Effector memory CD4-positive, alpha-beta T cell (primary cell): Measurements from ENCODE around the gene MVK.

Experiments used
- DNase-seq, 3 donors: peaks; one replicate each; pipeline ENCODE4 v3.0.0-alpha.2; 2020
- H3K27ac ChIP-seq: 2 replicates; pipeline ENCODE4 v1.7.0; 2013; ENCODE audit warnings: mild to moderate bottlenecking, low read length, moderate library complexity; ENCODE audit not compliant: insufficient read depth, poor library complexity, severe bottlenecking
- H3K27me3 ChIP-seq: replicated peaks from 2 replicates; pipeline ENCODE4 v1.7.0; 2013; ENCODE audit warnings: mild to moderate bottlenecking, low read length; ENCODE audit not compliant: insufficient read depth, control insufficient read depth, poor library complexity, severe bottlenecking
- H3K36me3 ChIP-seq: 2 replicates; pipeline ENCODE4 v1.7.0; 2013; ENCODE audit warnings: mild to moderate bottlenecking, low read length, moderate library complexity; ENCODE audit not compliant: control insufficient read depth, insufficient read depth
- H3K4me1 ChIP-seq: 2 replicates; pipeline ENCODE4 v1.7.0; 2013; ENCODE audit warnings: low read length, mild to moderate bottlenecking; ENCODE audit not compliant: control insufficient read depth, insufficient read depth, poor library complexity, severe bottlenecking
- H3K4me3 ChIP-seq: 2 replicates; pipeline ENCODE4 v1.7.0; 2013; ENCODE audit warnings: low read length, low read depth, mild to moderate bottlenecking; ENCODE audit not compliant: insufficient read depth, poor library complexity, severe bottlenecking
- H3K9me3 ChIP-seq: 2 replicates; pipeline ENCODE4 v1.7.0; 2013; ENCODE audit warnings: mild to moderate bottlenecking, low read length, moderate library complexity; ENCODE audit not compliant: control insufficient read depth
- total RNA-seq, 3 donors: gene quantifications; one replicate each; lab custom pipeline; 2026; lab: John Stamatoyannopoulos, UW

The MVK gene
- 14.4 to 22.5 (median 20.7) reads per million in 3 donors for total RNA-seq

DNA sequence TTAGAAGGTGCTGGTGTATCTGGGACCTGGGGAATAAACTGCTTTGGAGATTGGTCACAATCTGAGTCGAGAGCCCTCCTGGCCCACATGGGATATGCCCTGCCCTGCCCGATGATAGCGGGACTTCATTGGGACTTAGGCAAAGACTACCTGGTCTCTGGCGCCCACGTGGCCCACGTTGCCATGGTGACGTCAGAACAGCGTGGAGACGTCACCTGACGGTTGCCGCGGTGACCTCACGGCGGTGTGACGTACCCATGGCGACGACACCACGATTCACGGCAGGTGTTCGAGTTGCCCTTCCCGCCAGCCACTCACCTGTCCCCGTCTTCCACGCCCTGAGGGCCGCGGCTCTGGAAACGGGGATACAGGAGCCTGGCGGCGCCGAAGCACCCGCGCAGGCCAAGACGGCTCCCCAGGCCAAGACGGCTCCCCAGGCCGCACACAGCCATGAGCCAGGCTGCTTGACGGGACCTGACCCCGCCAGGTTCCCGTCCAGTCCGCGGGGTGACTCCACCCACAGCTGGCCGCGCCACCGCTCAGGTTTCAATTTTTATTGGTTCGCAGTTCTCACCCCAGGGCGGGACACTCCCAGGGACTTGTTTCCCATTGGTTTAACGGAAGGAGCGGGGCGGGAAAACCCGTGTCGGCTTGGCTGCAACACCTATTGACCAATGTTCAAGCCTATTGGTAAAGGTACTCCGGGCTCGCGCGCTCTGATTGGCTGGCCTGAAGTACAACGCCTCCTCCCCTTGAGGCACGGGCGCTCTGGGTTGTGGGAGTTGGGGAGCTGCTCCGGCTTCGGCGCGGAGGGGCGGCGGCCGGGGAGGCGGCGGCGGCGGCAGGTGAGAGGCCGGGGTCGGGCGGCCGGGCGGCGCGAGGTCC, at the start of gene MVK, which contains the start of gene MMAB:
Gene MVK, plus strand, starts transcription at position 766 of the 885 bp plus-strand sequence. CDS start 1,029 bp downstream, outside the sequence.
Gene MMAB, minus strand, starts transcription at position 476 of the 885 bp plus-strand sequence. Its CDS starts 24 bp downstream, at position 452.
- H3K36me3 ChIP-seq: peaks cover 13% of the 10 kb centered on the region
- peak within 1 kb of the TSS; percentile 56 for H3K4me3 ChIP-seq
- H3K27ac ChIP-seq: peak within 1 kb of the TSS; percentile 84
- H3K4me1 ChIP-seq: peaks cover 7% of the 10 kb centered on the region
- DNase-seq: peak; percentile 97 to 99 (median 99)
- H3K27me3 ChIP-seq: no peaks in the 10 kb centered on the region
- H3K9me3 ChIP-seq: no peaks in the 10 kb centered on the region

DNA sequence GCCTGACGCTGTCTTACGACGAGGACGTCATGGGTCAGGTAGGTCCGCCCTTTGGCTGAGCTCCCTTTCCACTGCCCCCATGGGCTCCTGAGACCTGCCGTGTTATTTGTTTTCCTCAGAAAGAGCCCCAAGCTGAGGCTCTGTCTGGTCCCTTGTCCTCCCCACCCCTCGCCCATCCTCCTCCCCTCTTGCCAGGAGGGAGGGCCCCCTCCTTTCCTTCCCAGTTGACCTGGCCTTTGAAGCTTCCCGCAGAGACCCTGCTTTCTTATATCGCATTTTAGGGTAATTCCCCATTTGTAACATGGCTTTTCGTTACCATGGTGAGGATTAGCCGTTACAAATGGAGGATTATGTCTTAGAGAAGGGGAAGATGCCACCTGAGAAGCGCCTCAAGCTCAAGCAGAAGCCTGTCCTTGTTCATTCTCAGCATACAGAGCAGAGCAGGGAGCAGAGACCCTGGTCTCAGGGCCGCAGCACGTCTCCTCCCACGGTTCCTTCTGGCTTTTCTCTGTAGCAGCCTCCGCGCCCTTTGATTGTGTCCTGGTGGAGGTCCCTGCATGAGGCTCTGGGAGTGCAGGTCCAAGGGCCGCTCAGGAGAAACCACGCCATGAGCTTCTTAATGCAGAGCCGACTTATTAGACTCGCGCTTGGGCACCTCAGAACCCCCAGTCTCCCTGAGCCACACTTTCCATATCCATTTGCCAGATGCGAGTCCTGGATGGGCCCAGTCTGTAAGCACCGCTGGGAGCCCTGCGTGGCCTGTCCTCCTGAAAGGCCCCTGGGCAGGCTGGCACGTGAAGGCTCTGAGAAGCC, 48.9 kb upstream of the MVK start:
- Histone ChIP-seq H3K9me3 (no peaks in the 10 kb centered on the region), H3K4me3 (no peak overlapping the region), H3K27ac (no peak overlapping the region), H3K27me3 (no peaks in the 10 kb centered on the region), H3K4me1 (no peaks in the 10 kb centered on the region), H3K36me3 (peaks cover 78% of the 10 kb centered on the region)
- DNase-seq: no peak

DNA sequence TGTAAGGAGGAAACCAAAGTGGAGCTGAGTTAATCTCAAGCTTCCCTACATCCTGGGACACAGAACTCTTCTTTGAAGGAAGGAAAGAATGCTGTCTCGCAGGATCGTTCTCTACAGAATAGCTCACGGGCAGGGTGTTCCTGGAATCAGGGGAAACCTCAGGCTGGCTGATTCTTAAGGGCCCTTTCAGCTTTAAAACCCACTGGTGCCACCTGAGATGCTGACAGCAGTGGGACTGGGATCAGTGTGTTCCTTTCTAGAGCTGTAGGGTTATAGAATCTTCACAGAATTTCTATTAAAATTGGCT, 48.4 kb upstream of the MVK start:
- Histone ChIP-seq H3K4me3 (no peak overlapping the region), H3K36me3 (peaks cover 78% of the 10 kb centered on the region), H3K27ac (no peak overlapping the region), H3K27me3 (no peaks in the 10 kb centered on the region), H3K9me3 (no peaks in the 10 kb centered on the region), H3K4me1 (no peaks in the 10 kb centered on the region)
- no peak for DNase-seq

DNA sequence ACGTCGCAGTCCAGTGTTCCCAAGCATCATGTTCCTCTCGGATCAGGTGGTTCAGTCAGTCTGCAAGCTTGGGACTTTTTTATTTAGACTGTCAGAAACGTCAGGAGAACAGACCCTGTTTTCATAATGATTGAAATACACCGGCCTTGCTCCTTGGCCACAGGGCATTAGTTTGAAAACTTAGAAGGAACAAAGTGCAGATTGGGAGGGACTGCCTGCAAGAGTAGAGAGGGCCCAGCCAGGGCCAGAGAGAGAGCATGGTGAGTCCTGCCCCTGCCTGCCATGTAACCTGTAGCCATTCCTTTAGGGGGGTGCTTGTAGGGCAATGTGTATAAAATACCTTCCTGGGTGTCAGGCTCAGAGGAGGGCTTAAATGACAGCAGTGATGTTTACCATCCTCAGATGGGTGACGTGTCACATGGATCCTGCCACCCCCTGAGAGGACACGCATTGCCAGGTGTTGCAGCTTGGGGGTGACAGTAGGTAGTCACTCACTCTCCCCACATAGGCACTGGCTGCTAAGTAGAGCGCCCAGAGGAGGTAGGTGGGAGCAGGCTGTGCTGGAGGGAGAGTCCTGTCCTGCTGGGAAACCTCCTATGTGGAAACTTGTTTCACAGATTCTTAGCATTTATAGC, 46.0 kb upstream of the MVK start:
- no peaks in the 10 kb centered on the region for H3K27me3 ChIP-seq
- no peaks in the 10 kb centered on the region for H3K9me3 ChIP-seq
- no peaks in the 10 kb centered on the region for H3K4me1 ChIP-seq
- DNase-seq: no peak
- no peak overlapping the region for H3K27ac ChIP-seq
- peaks cover 69% of the 10 kb centered on the region for H3K36me3 ChIP-seq
- H3K4me3 ChIP-seq: no peak overlapping the region

DNA sequence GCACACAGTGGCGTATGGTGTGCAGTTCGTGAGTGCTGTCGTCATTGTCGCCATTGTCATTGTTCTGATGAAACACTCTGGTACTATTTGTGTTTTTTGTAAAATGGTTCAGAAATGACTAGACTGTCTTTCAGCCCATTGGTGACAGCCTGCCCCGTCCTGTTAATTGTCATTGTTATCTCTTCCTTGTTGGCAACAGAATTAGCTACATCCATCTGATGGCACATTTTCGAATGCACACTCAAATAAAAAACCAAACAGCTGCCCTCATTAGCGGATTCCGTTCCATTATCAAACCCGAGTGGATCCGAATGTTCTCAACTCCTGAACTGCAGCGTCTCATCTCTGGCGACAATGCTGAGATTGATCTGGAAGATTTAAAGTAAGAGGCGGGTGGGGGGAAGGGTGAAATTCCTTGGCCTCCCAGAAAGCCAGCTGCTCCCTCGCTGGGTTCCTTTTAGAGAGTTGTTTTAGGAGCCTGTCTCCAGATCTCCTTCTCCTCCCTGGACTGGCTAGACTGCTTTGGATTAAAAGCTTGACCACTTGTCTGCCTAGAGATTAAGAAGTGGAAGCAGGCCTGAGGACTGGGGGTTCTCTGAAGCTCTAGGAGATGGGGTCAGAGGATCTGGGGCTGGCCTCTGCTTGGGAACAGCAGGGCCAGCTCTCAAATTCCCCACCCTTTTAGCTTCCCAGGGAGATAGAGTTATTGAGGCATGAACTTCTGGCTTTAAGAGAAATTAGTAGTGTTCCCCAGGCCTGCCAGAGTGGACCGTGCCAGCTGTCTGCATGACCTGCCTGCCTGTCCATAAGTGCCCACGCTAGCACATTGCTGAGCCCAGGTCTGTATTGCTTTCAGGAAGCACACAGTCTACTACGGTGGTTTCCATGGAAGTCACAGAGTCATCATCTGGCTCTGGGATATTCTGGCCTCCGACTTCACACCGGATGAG, 43.6 kb upstream of the MVK start:
- Histone ChIP-seq H3K36me3 (peaks cover 56% of the 10 kb centered on the region), H3K4me3 (no peak overlapping the region)

GRCh38 chr12:109531411-109531810, 42.2 kb upstream of the MVK start:
- no peak for DNase-seq
- Histone ChIP-seq H3K4me1 (no peaks in the 10 kb centered on the region), H3K4me3 (no peak overlapping the region), H3K9me3 (no peaks in the 10 kb centered on the region), H3K27ac (no peak overlapping the region), H3K36me3 (peaks cover 48% of the 10 kb centered on the region), H3K27me3 (no peaks in the 10 kb centered on the region)

More for the DNA sequence above, 43.6 kb upstream of the MVK start:
- Histone ChIP-seq H3K27me3 (no peaks in the 10 kb centered on the region), H3K9me3 (no peaks in the 10 kb centered on the region), H3K27ac (no peak overlapping the region), H3K4me1 (no peaks in the 10 kb centered on the region)
- no peak for DNase-seq

DNA sequence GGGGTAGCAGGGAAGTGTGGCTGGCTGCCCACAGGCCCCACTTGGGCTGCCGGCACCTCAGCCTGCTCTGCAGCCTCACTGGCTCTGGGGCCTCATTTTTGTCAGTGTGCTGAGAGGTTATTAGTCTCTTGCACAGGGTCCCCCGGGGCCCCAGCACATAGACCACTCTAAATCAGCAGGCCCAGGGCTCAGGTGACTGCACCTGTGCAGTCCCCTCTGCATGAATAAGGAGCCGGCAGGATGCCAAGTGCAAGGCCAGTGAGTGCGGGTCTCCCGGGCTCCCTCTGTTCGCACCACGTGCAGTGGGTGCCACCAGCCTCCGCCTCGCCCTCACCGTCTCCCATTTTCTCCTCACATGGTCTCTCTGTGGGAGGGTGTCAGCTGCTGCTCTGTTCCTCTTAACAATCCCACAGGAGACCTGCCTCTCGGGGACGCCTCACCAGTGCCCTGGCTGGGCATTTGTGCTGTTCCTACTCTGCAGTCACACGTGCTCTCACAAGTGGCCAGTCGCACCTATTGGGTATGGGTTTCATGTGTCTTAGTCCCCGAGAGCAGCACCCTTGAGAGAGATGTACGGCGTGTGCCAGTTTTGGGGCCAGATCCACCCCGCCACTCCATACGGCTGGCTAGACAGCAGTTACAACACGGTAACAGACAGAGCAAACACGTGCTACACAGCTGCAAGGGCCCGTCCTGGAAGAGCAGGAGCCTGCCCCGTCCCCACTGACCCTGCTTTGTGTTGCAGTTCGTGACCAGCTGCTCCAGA, 40.7 kb upstream of the MVK start:
- Histone ChIP-seq H3K9me3 (no peaks in the 10 kb centered on the region), H3K4me3 (no peak overlapping the region), H3K27ac (no peak overlapping the region), H3K4me1 (no peaks in the 10 kb centered on the region), H3K27me3 (no peaks in the 10 kb centered on the region), H3K36me3 (peaks cover 37% of the 10 kb centered on the region)
- no peak for DNase-seq

DNA sequence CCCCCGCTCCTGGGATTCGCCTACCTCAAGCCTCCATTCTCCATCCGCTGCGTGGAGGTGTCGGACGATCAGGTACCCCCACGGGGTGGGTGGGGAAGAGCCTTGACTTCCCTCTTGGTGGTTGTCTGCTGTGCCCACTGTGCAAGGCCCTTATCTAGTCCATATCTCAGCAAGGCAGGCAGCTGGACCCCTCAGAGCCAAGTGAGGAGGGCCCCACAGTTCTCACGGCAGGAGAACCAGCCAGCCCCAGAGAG, 40.2 kb upstream of the MVK start:
- Histone ChIP-seq H3K4me3 (no peak overlapping the region), H3K36me3 (peaks cover 37% of the 10 kb centered on the region), H3K27me3 (no peaks in the 10 kb centered on the region), H3K9me3 (no peaks in the 10 kb centered on the region), H3K4me1 (no peaks in the 10 kb centered on the region), H3K27ac (no peak overlapping the region)
- no peak for DNase-seq

DNA sequence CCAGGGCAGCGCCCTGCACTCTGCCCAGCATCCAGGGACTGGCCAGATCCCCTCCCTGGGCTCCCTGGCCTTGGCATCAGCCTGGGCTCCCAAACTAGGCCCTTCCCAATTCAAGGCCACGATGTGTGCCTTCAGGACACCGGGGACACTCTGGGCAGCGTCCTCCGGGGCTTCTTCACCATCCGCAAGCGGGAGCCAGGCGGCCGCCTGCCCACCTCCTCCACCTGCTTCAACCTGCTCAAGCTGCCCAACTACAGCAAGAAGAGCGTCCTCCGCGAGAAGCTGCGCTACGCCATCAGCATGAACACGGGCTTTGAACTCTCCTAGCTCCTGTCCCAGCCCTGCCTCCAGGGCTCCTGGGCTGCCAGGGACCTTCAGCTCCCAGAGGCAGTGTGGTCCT, 39.1 kb upstream of the MVK start:
- Histone ChIP-seq H3K36me3 (peaks cover 31% of the 10 kb centered on the region), H3K4me1 (no peaks in the 10 kb centered on the region), H3K9me3 (no peaks in the 10 kb centered on the region), H3K27me3 (no peaks in the 10 kb centered on the region), H3K4me3 (no peak overlapping the region), H3K27ac (no peak overlapping the region)
- DNase-seq: no peak
